GM19023 (cell line): ENCODE results near the gene ATP4A.

ENCODE experiments used
- ATAC-seq: cut with Tn5 transposase; IDR thresholded peaks from one replicate; pipeline ENCODE4 v1.9.1; 2021; ENCODE audit warnings: mild to moderate bottlenecking, moderate library complexity; ENCODE audit not compliant: unreplicated experiment

The ATP4A gene

GRCh38 chr19:35502751-35503150 is 60.7 kb downstream of the ATP4A start:
- ATAC-seq: no peak

- ATAC-seq: no peak
These were observed 61.8 kb downstream of the ATP4A start for GRCh38 chr19:35501684-35502083.

DNA sequence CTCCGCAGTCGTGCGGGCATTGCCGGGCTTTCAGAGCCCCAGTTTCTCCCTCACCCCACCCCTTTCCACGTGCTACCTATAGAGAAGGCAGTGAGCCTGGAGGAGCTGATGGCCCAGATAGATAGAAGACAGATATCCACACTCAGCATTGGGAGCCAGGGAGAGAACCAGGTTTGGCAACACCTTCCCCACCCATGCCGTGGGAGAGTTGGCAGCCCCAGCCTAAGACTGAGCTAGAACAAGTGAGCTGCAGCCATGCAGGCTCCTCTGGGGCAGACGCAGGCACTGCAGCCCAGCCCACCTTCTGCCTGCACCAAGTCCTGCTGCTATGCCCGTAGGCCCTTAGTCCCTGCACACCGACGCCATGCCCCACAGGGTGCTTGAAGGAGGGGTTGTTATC is 62.8 kb downstream of the ATP4A start:
- ATAC-seq: no peak
